ENCODE results near the gene STK32B.

DNA sequence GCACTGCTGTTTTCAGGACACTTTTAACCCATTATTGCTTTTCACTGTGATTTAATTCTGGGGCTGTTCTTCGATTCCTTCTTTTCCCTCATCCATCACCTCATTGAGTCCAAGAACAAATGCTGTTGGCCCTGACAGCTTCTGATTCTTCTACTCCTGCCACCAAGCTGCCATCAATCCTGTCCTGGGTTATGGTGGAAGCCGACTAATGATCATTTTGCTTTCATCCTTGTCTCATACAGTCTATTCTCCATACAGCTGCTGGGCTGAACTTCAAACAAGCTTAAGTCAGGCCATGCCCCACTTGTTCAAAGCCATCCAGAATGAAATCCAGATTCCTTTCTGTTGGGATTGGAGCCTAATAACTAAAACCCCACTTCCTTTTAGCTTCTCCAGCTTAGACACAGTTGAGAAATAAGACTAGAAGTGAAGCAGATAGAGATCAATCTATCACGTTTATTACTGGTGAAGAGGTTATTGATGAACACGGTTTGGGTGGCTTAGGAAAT, 161.9 kb downstream of the STK32B start:
- TF ChIP-seq POLR2A (IDR thresholded peaks at IDR 0.05; ENCODE audit: low read length) (no peak), GATA1 (IDR thresholded peaks at IDR 0.05; ENCODE audit: low read depth, low read length) (no peak)
